Measurements from ENCODE around the gene FLVCR1. TPM values are rescaled to one million over a fixed set of nuclear protein-coding genes. Genes with fewer than 3 reads are reported as not detected.

The FLVCR1 gene
- total RNA-seq, 4 donors from 2014 or later: 7.8 to 8.9 (median 8.2) TPM

DNA sequence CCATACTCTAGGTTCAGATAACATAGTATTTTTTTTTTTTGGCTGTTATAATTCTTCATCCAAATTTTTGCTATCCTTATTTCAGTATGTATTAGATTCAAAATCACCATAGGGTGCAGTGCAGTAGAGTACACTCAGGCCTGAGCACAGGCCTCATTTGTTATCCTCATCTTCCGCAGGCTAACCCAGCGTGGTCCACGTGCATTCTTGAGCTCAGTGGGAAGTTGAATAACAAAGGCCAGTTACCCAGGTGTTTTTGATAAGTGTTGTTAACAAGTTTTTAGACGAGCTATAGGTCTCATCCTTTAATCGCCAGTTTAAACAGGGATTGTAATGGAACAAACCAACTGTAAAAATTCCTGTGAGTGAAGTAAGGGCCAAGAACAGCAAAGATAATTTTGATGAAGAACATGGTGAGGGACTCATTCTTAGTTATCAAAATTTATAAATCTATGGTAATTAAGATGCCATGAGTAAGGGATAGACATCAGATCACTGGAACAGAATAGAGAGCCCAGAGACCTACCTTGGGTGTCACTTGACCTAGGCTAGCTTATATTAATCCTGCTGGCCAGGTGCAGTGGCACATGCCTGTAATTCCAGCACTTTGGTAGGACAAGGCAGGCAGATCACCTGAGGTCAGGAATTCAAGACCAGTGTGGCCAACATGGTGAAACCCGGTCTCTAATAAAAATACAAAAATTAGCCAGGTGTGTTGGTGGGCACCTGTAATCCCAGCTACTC, 22.0 kb downstream of the FLVCR1 start:
- WGBS, 2 donors: 84 to 90% methylated on average over 6 of the region's 6 CpGs
- intact Hi-C loops (cut with DNase I): no loop called here
- TF ChIP-seq CTCF (IDR thresholded peaks at IDR 0.05) (no peak), POLR2A (IDR thresholded peaks at IDR 0.05) (no peak)

DNA sequence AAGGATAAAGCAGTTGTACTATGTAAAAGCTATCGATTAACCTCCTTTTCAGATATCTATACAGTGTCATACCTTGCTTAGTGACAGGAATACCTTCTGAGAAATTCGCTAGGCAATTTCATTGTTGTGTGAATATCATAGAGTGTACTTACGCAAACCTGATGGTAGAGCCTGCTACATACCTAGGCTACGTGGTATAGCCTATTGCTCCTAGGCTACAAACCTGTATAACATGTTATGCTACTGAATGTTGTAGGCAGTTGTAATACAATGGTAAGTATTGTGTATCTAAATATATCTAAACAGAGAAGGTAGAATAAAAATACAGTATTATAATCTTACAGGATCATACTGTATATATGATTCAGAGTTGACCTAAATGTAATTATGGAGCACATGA, 26.5 kb downstream of the FLVCR1 start:
- no peaks in the 10 kb centered on the region for H3K9me3 ChIP-seq
- no peak overlapping the region for H3K27ac ChIP-seq
- intact Hi-C loops (cut with DNase I): no loop called here
- H3K4me1 ChIP-seq: no peaks in the 10 kb centered on the region
- no peak overlapping the region for H3K4me3 ChIP-seq (replicated peaks in 1 of 3)
- H3K27me3 ChIP-seq: no peaks in the 10 kb centered on the region
- TF ChIP-seq POLR2A (IDR thresholded peaks at IDR 0.05): no peak
- TF ChIP-seq CTCF (IDR thresholded peaks at IDR 0.05): no peak
- H3K36me3 ChIP-seq: peaks cover 7 to 9% of the 10 kb centered on the region in 2 donors
- DNase-seq: no peak
- 86 to 98% methylated on average over 4 of the region's 4 CpGs for WGBS, 2 donors

More for the DNA sequence above, 22.0 kb downstream of the FLVCR1 start:
- Histone ChIP-seq H3K27me3 (no peaks in the 10 kb centered on the region), H3K27ac (no peak overlapping the region), H3K4me3 (replicated peaks in 1 of 3) (no peak overlapping the region), H3K9me3 (no peaks in the 10 kb centered on the region), H3K4me1 (no peaks in the 10 kb centered on the region), H3K36me3 (peaks cover 0 to 4% of the 10 kb centered on the region in 2 donors)
- no peak for DNase-seq

DNA sequence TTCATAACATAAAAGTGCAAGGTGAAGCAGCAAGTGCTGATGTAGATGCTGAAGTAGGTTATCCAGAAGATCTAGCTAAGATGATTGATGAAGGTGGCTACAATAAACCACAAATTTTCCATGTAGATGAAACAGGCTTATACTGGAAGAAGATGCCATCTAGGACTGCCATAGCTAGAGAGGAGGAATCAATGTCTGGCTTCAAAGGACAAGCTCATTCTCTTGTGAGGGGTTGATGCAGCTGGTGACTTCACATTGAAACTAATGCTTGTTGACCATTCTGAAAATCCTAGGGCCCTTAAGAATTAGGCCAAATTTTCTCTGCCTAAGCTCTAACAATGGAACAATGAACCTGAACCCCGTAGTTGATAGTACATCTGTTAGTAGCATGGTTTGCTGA, 34.0 kb downstream of the FLVCR1 start:
- Histone ChIP-seq H3K36me3 (peaks cover 6 to 16% of the 10 kb centered on the region in 2 donors), H3K9me3 (no peaks in the 10 kb centered on the region), H3K4me1 (no peaks in the 10 kb centered on the region), H3K27me3 (no peaks in the 10 kb centered on the region), H3K4me3 (replicated peaks in 1 of 3) (no peak overlapping the region), H3K27ac (no peak overlapping the region)
- no peak for DNase-seq
- TF ChIP-seq POLR2A (IDR thresholded peaks at IDR 0.05): no peak
- WGBS, 2 donors: 100% methylated on average over 1 of the region's 1 CpG
- intact Hi-C loops (cut with DNase I): no loop called here

GRCh38 chr1:212899845-212900244, 41.8 kb downstream of the FLVCR1 start:
- intact Hi-C loops (cut with DNase I): no loop called here
- Histone ChIP-seq H3K27me3 (no peaks in the 10 kb centered on the region), H3K36me3 (peaks cover 0 to 12% of the 10 kb centered on the region in 2 donors), H3K9me3 (no peaks in the 10 kb centered on the region), H3K27ac (no peak overlapping the region), H3K4me1 (no peaks in the 10 kb centered on the region), H3K4me3 (replicated peaks in 1 of 3) (no peak overlapping the region)
- 100% methylated on average over 1 of the region's 1 CpG for WGBS, 2 donors
- DNase-seq: no peak
- no peak for TF ChIP-seq POLR2A (IDR thresholded peaks at IDR 0.05)
- no peak for TF ChIP-seq CTCF (IDR thresholded peaks at IDR 0.05)

- TF ChIP-seq POLR2A (IDR thresholded peaks at IDR 0.05) (no peak), CTCF (IDR thresholded peaks at IDR 0.05) (no peak)
- no peaks in the 10 kb centered on the region for H3K27me3 ChIP-seq
- peaks cover 0 to 11% of the 10 kb centered on the region in 2 donors for H3K36me3 ChIP-seq
- no peaks in the 10 kb centered on the region for H3K4me1 ChIP-seq
- H3K4me3 ChIP-seq (replicated peaks in 1 of 3): no peak overlapping the region
- no peak overlapping the region for H3K27ac ChIP-seq
- no peak for DNase-seq
- no peaks in the 10 kb centered on the region for H3K9me3 ChIP-seq
- intact Hi-C loops (cut with DNase I): no loop called here
- 95 to 96% methylated on average over 2 of the region's 2 CpGs for WGBS, 2 donors
These were observed 43.2 kb downstream of the FLVCR1 start for GRCh38 chr1:212901290-212901689.

Measured in thyroid gland (tissue), 4 donors.